C4-2B (cell line): ENCODE data around the gene VAT1L.

Experiments used
- CTCF ChIP-seq: fragments of 450-650 bp; conservative IDR thresholded peaks from 2 replicates; pipeline ENCODE4 v1.5.1; 2017; ENCODE audit warnings: mild to moderate bottlenecking
- ZFX ChIP-seq: fragments of 450-650 bp; IDR thresholded peaks from 2 replicates; pipeline ENCODE4 v1.6.1; 2017

- TF ChIP-seq CTCF, result no peak
- TF ChIP-seq ZFX, result no peak
These were observed 79.7 kb downstream of the VAT1L start for GRCh38 chr16:77868052-77868451.
